NCI-H1694 treated with DMSO at 0.1 percent for 48 hours (cell line): ENCODE results near the gene TMEM141.

Source experiments
- DNase-seq: peaks from one replicate; lab custom pipeline; 2025; lab: John Stamatoyannopoulos, UW

Gene TMEM141

DNA sequence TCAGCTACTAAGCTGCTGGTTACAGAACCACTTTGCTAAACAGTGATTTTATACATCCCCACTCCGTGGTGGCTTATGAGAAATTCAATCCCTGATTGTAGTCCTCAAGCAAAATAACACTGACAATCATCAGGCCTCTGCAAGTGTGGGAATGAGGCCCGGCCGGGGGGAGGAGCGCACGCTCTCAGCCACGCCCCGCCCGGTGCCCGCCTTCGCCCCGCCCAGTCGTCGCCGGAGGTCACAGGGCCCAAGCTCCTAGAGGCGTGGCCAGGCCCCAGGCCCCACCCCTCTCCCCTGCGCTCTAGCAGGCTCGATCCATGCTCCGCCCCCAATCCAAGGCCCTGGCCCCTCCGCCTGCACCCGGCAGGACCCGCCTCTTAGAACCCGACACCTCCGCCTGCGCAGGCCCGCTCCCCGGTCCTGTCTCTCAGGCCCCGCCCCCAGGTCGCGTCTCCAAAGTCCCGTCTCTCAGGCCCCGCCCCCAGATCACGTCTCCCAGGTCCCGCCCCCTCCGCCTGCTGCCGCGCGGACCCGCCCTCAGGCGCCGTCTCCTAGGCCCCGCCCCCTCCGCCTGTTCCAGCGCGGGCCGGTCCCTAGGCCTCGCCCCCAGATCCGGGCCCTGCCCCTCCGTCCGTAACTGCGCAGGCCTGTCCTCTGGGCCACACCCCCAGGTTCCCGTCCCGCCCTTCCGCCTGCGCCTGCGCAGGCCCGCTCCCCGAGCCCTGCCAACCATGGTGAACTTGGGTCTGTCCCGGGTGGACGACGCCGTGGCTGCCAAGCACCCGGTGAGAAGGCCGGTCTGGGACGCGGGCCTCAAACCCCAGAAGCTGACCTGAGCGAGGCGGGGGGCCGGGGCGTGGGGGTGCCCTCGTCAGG lies at the start of gene TMEM141:
Gene TMEM141 (plus strand): TSS at position 705 of the 876 bp plus-strand sequence. CDS start 27 bp downstream, at position 732.
- DNase-seq: peak; percentile 96

GRCh38 chr9:136741883-136742571 lies 49.1 kb upstream of the TMEM141 start:
- no peak for DNase-seq

GRCh38 chr9:136742591-136743391 lies 48.4 kb upstream of the TMEM141 start, which contains the start of gene LCN10:
Gene LCN10, minus strand, starts transcription at chr9:136742940. Its CDS starts 37 bp downstream, at chr9:136742903.
- no peak for DNase-seq

GRCh38 chr9:136743639-136744211 lies 47.4 kb upstream of the TMEM141 start:
- DNase-seq: no peak

GRCh38 chr9:136744773-136745172 lies 46.4 kb upstream of the TMEM141 start:
- DNase-seq: no peak

DNA sequence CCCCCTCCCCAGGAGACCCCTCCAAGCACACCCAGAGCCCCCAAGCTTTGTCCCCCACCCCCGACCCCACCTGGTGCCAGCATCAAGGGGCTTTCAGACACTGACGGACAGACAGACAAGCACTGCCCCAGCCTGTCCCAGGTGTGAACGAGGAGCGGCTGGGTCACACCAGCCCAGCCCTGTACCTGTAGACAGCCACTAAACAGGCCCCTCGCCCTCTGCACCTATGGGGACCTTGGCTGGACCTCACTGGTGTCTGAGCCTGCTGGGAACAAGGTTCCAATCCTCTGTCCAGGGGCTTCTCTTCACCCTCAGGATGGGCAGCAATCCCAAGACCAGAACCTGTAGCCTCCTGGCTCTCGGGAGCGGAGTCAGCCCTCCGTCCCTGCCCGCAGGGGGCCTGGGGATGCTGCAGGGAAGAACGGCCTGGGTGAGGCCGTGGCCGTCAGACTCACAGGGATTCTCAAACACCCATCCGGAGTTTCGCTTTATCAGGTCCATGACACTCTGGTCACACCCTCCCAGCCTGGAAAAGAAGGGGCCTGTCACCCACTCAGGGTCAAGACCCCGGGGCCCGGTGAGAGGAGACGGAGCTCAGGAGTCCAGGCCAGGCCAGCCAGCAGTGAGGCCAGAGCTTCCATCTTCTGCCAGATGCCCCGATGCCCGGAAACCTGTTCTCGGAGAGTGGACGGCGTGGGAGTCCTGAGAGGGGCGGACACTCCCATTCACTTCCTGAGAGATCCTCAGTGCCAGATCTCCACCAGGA lies 45.6 kb upstream of the TMEM141 start:
- DNase-seq: no peak

DNA sequence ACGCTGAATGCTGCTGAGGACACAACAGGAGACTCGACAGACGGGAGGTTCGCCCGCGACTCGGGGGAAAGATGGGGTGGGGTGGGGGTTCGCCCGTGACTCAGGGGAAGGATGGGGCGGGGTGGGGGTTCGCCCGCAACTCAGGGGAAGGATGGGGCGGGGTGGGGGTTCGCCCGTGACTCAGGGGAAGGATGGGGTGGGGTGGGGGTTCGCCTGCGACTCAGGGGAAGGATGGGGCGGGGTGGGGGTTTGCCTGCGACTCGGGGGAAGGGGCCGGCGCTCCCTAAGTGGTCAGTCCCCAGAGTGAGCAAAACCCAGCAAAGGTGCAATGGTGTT lies 45.0 kb upstream of the TMEM141 start:
- no peak for DNase-seq

- DNase-seq: no peak
Measured at GRCh38 chr9:136746621-136747020, 44.5 kb upstream of the TMEM141 start.

DNA sequence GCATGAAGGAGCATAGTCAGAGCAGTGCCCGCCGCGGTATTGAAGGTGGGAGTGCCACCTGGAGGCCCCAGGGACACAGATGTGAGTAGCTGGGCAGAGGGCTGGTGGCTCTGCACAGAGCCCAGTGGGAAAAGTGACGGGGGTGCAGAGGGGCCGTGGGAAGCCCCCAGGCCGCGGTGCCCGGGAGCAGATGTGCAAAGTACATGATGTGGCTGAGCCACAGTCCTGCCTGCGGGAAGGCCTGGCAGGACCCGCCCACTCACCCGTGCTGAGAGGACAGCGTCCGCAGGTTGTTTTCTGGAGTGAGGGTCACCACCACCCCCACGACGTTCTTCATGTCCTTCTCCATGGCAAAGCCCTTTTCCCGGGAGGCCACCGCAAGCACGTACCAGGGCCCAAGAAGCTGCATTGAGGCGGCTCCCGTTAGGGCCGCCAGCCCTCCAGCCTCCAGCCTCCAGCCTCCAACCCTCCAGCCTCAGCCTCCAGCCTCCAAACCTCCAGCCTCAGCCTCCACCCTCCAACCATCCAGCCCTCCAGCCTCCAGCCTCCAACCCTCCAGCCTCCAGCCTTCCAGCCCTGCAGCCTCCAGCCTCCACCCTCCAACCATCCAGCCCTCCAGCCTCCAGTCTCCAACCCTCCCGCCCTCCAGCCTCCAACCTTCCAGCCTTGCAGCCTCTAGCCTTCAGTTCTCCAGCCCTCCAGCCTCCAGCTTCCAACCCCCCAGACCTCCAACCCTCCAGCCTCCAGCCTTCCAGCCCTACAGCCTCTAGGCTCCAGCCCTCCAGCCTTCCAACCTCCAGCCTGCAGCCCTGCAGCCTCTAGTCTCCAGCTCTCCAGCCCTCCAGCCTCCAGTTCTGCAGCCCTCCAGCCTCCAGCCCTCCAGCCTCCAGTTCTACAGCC lies 43.7 kb upstream of the TMEM141 start:
- no peak for DNase-seq

DNA sequence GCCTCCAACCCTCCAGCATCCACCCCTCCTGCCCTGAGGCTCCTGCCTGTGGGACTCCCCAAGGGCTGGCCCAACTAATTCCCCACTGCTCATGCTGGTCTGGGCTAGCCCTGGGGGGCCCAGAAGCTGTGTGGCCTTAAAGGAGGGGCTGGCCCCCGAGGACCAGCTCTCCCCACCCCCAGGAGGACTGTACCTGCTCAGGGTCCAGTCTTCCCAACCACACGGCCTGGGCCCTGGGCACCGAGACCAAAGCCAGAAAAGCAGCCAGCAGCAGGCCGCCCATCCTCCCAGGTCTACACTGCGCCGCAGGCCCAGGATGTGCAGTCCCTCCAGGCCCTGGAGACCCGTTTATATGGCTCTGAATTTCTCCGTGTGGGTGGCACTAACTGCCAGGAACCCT lies 42.9 kb upstream of the TMEM141 start, which contains the start of gene LCN6:
Gene LCN6 (minus strand): TSS at position 325 of the 400 bp plus-strand sequence. CDS start 42 bp downstream, at position 283.
- DNase-seq: no peak

DNA sequence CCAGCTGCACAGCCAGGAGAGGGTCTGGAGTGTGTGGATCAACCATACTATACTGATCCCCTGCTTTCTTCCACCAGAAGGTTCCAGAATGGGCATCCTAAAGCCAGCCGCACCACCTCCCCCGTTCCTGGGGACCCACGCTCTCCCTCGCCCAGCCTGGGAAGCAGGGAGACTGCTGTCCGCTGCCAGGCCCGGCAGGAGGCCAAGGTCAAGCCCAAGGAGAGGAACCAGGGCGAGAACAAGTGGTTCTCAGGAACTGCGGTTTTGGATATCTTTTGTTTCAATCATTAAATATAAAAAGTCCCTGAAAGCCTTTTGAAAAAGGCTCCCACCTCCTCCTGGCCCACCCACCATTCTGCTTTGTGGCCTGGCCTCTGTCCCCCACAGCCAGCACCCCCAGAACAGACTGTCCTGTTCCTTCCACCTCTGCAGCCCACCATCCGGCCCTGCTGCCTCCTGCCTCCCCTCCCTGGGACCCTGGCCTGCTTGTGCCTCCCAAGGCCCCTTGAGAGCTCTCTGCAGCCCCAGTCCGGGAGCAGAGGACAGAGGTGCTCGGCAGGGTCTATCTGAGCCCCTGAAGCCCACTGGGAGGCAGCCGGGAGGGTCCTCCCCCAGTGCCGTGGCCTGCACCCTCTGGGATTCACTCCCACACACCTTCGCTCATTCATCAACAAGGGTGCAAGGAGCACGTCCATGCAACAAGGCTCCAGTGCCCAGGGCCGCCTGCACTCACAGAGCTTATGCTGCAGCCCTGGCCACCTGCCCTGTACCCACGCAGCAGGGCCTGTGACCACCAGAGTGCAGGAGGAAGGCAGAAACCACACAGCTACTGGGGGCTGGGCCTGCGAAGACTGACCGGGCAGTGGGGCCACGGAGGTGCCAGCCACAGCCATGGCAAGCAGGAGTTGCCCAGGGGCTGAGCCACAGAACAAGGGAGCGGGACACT lies 42.2 kb upstream of the TMEM141 start:
- DNase-seq: no peak

DNA sequence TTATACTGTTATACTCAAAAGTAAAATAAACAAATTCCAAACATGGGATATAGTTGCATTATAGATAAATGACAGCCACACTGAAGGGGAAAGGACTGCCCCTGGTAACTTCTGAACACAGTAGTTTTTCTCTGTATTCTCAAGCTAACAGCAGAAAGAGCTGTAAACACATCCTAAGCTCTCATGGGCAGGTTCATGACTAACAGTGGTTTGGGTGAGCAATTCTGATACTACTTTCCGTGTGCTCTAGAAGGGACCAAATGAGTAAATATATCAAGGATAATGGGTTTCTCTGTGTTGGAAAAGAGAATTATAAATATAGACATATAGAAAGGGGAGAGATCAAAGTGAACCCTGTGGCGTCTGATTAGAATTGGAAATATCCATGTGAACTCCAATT lies 40.6 kb upstream of the TMEM141 start:
- no peak for DNase-seq

DNA sequence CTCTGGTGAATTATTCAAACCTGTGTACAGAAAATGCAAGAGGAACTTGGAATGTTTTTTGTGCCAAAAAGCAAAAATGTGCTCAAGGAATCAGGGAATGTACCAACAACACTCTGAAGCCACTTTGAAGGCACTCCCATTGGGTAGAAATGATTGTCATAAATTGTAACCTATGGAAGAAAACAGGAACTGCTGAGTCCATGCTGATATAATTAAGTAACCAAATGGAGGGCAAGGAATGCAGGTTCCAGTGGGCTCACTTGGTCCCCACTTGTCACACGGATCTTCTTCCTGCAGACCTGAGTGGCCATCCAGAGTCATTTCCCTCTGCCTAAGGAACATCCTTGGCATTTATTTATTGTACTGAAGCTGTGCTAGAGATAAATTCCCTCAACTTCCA lies 39.9 kb upstream of the TMEM141 start:
- no peak for DNase-seq

GRCh38 chr9:136751814-136752213 lies 39.3 kb upstream of the TMEM141 start:
- DNase-seq: no peak

DNA sequence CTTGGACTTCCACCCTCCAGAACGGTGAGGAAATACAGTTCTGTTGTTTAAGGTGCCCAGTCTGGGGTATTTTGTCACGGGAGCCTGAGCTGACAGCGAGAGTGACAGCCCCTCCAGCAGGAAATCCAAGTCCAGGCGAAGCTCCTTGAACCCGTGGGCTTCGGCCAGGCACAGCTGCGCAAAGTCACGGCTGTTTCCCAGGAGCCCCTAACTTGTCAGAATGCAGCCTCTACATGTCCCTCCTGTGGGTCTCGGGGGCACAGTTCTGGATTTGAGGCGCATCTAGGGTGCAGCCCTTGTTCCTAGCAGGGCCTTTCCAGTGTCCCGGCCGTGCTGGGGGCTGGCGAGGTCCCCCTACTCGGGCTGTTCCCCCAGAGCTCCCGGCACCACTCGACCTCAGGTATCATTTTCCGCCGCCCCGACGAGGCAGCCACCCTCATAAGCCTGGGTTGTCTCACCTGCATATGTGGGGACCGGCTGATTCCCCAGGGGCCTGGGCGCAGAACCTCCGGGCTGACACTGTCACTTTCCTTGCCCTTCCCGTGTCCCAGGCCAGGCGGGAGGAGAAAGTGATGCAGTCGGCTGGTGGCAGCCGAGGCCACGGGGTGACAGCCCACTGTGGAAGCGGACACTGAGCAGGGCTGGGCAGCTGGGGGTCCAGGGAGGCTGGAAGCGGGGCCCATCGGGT lies 37.6 kb upstream of the TMEM141 start:
- DNase-seq: no peak

- no peak for DNase-seq
Measured at GRCh38 chr9:136754059-136754572, 37.0 kb upstream of the TMEM141 start.

GRCh38 chr9:136754626-136755301 lies 36.4 kb upstream of the TMEM141 start:
- DNase-seq: no peak
